ENCODE measurements around the gene SENP7.
"Not testable (repeated sequence)": the region's sequence is repeated elsewhere in the genome, so short reads cannot be mapped to it uniquely, and the experiment has no call there.

GRCh38 chr3:101474841-101475552 lies 38.0 kb downstream of the SENP7 start:
- not testable (repeated sequence) for TF ChIP-seq POLR2A (IDR thresholded peaks at IDR 0.05; ENCODE audit: low read length); GATA1 (IDR thresholded peaks at IDR 0.05; ENCODE audit: low read depth, low read length)
